H1 (cell line): ENCODE measurements around the gene C2orf42. TPM values are rescaled to one million over a fixed set of nuclear protein-coding genes. Genes with fewer than 3 reads are reported as not detected.

Source experiments
- CTCF ChIA-PET: fragments of 300-600 bp; sonication (Branson Sonifier 250); formaldehyde crosslinking; loops from one replicate; lab custom pipeline; 2021; ENCODE audit not compliant: partially characterized antibody; lab: Charles Lee
- POLR2A ChIA-PET: fragments of 300-600 bp; sonication (Branson Sonifier 250); formaldehyde crosslinking; loops from one replicate; lab custom pipeline; 2021; ENCODE audit warnings: inconsistent platforms; ENCODE audit not compliant: partially characterized antibody; lab: Charles Lee
- DNase-seq, 2 experiments: peaks; one replicate each; pipeline versions ENCODE4 v3.0.0 to v3.0.0-alpha.2; 2010 to 2022; ENCODE audit warnings: low spot score in 2 of 2, low read depth in 1 of 2, mixed read lengths in 1 of 2
- FAIRE-seq: peaks from 2 replicates; lab custom pipeline; 2011; peaks lifted over from hg19 to GRCh38; lab: Jason Lieb, UNC
- H2AFZ ChIP-seq: 2 replicates; pipeline ENCODE4 v1.8.1; 2012; ENCODE audit warnings: low read length, inconsistent platforms
- H2AK5ac ChIP-seq: 2 replicates; pipeline ENCODE4 v1.6.1; 2013; ENCODE audit warnings: low read depth, low read length
- H2BK120ac ChIP-seq: replicated peaks from 2 replicates; pipeline ENCODE3; 2013; ENCODE audit warnings: low read depth, low read length, inconsistent platforms
- H2BK12ac ChIP-seq: 2 replicates; pipeline ENCODE4 v1.6.1; 2013; ENCODE audit warnings: low read depth, low read length
- H2BK15ac ChIP-seq: 2 replicates; pipeline ENCODE4 v1.6.1; 2013; ENCODE audit warnings: low read length
- H2BK20ac ChIP-seq: 2 replicates; pipeline ENCODE4 v1.6.1; 2013; ENCODE audit warnings: low read length
- H2BK5ac ChIP-seq: 2 replicates; pipeline ENCODE4 v1.6.1; 2013; ENCODE audit warnings: low read depth, low read length
- H3K14ac ChIP-seq: 2 replicates; pipeline ENCODE4 v1.6.1; 2013; ENCODE audit warnings: inconsistent platforms; ENCODE audit not compliant: insufficient read length
- H3K18ac ChIP-seq: 2 replicates; pipeline ENCODE4 v1.6.1; 2013; ENCODE audit warnings: low read length; ENCODE audit errors: extremely low read depth
- H3K23ac ChIP-seq: 2 replicates; pipeline ENCODE4 v1.6.1; 2013; ENCODE audit warnings: inconsistent platforms; ENCODE audit not compliant: insufficient read length
- H3K23me2 ChIP-seq: 2 replicates; pipeline ENCODE4 v1.6.1; 2013; ENCODE audit warnings: low read depth, low read length
- H3K27ac ChIP-seq: 2 replicates; pipeline ENCODE4 v1.6.1; 2011; ENCODE audit warnings: low read depth, low read length, inconsistent platforms
- H3K27me3 ChIP-seq, 4 experiments: replicated peaks in 1 of 4; 1 replicate in 1 of 4; 2 replicates in 3 of 4; pipeline versions ENCODE4 v1.6.1 to v1.8.1; 2011 to 2013; ENCODE audit warnings: low read length in 3 of 4, mild to moderate bottlenecking in 3 of 4, inconsistent platforms in 2 of 4, mixed read lengths in 2 of 4, moderate library complexity in 1 of 4; ENCODE audit not compliant: control insufficient read depth in 3 of 4, insufficient read depth in 3 of 4; ENCODE audit errors: extremely low read depth in 1 of 4
- H3K36me3 ChIP-seq, 4 experiments: 2 replicates each; pipeline versions ENCODE4 v1.6.1 to v1.8.1; 2011 to 2013; ENCODE audit warnings: mild to moderate bottlenecking in 4 of 4, low read length in 3 of 4, moderate library complexity in 2 of 4, control low read depth in 1 of 4, inconsistent platforms in 1 of 4; ENCODE audit not compliant: insufficient read depth in 4 of 4, control insufficient read depth in 2 of 4
- H3K4ac ChIP-seq: replicated peaks from 2 replicates; pipeline ENCODE3; 2013; ENCODE audit warnings: low read length, low read depth, mixed read lengths, inconsistent platforms; ENCODE audit not compliant: insufficient read length
- H3K4me1 ChIP-seq, 4 experiments: replicated peaks in 1 of 4; 1 replicate in 1 of 4; 2 replicates in 3 of 4; pipeline versions ENCODE4 v1.6.1 to v1.8.1; 2011 to 2013; ENCODE audit warnings: low read length in 3 of 4, inconsistent platforms in 2 of 4, mixed read lengths in 1 of 4; ENCODE audit not compliant: insufficient read depth in 4 of 4, control insufficient read depth in 3 of 4
- H3K4me2 ChIP-seq, 2 experiments: 2 replicates each; pipeline versions ENCODE4 v1.6.1 to v1.8.1; 2011 to 2013; ENCODE audit warnings: low read depth in 2 of 2, low read length in 2 of 2, control low read depth in 1 of 2, inconsistent platforms in 1 of 2, mild to moderate bottlenecking in 1 of 2; ENCODE audit not compliant: insufficient read depth in 1 of 2
- H3K4me3 ChIP-seq, 4 experiments: fragments of 200-600, 300-600 bp in 1 of 4; sonication (generic), shearing (Covaris generic), sonication (Bioruptor Twin) in 1 of 4; 2 replicates each; pipeline versions ENCODE4 v1.5.1 to v1.8.1; 2011 to 2016; ENCODE audit warnings: low read length in 4 of 4, low read depth in 3 of 4, control low read depth in 2 of 4, inconsistent platforms in 2 of 4, mild to moderate bottlenecking in 2 of 4, mixed read lengths in 1 of 4, moderate library complexity in 1 of 4; ENCODE audit not compliant: insufficient read depth in 2 of 4; ENCODE audit errors: extremely low read depth in 1 of 4
- H3K56ac ChIP-seq: replicated peaks from 2 replicates; pipeline ENCODE3; 2013; ENCODE audit warnings: low read depth, mild to moderate bottlenecking, mixed read lengths, low read length, inconsistent platforms; ENCODE audit not compliant: insufficient read length
- H3K79me1 ChIP-seq: 2 replicates; pipeline ENCODE4 v1.6.1; 2013; ENCODE audit warnings: low read depth, low read length, control low read depth
- H3K79me2 ChIP-seq, 2 experiments: 2 replicates each; pipeline versions ENCODE4 v1.6.1 to v1.8.1; 2012 to 2013; ENCODE audit warnings: low read length in 2 of 2, mild to moderate bottlenecking in 2 of 2, inconsistent platforms in 1 of 2; ENCODE audit not compliant: insufficient read depth in 2 of 2, control insufficient read depth in 1 of 2
- H3K9ac ChIP-seq, 4 experiments: replicated peaks in 1 of 4; 1 replicate in 1 of 4; 2 replicates in 3 of 4; pipeline versions ENCODE4 v1.6.1 to v1.8.1; 2011 to 2013; ENCODE audit warnings: low read depth in 3 of 4, low read length in 3 of 4, control low read depth in 2 of 4, mild to moderate bottlenecking in 2 of 4, moderate library complexity in 2 of 4, inconsistent platforms in 1 of 4; ENCODE audit errors: extremely low read depth in 1 of 4
- H3K9me3 ChIP-seq, 2 experiments: 2 replicates each; pipeline versions ENCODE4 v1.6.1 to v1.8.1; 2012 to 2013; ENCODE audit warnings: mild to moderate bottlenecking in 2 of 2, moderate library complexity in 2 of 2, control low read depth in 1 of 2, inconsistent platforms in 1 of 2, low read depth in 1 of 2, low read length in 1 of 2, mixed read lengths in 1 of 2; ENCODE audit not compliant: insufficient read depth in 2 of 2
- H4K20me1 ChIP-seq, 2 experiments: replicated peaks in 1 of 2; 2 replicates each; pipeline versions ENCODE3 to v1.8.1; 2011 to 2013; ENCODE audit warnings: inconsistent platforms in 2 of 2, low read length in 2 of 2, mild to moderate bottlenecking in 1 of 2; ENCODE audit not compliant: insufficient read depth in 2 of 2, control insufficient read depth in 1 of 2
- H4K5ac ChIP-seq: 2 replicates; pipeline ENCODE4 v1.6.1; 2013; ENCODE audit warnings: low read length, low read depth, mixed read lengths, inconsistent platforms; ENCODE audit not compliant: insufficient read length
- H4K8ac ChIP-seq: 2 replicates; pipeline ENCODE4 v1.8.0; 2013; ENCODE audit warnings: mild to moderate bottlenecking, moderate library complexity, low read length, inconsistent platforms; ENCODE audit not compliant: insufficient read depth; ENCODE audit errors: extremely low read depth
- H4K91ac ChIP-seq: replicated peaks from 2 replicates; pipeline ENCODE3; 2013; ENCODE audit warnings: low read length, mixed read lengths, inconsistent platforms; ENCODE audit not compliant: insufficient read length
- TAF1 ChIP-seq: IDR thresholded peaks from 2 replicates; pipeline ENCODE4 v1.6.1; 2011; ENCODE audit warnings: mild to moderate bottlenecking, low read depth, low read length
- WGBS, 2 experiments: shearing (Covaris generic) in 1 of 2; methylation state at CpG; one replicate each; pipeline versions ENCODE4 v1.1.6 to v1.1.7; 2013 to 2015; ENCODE audit warnings: low lambda C conversion rate in 2 of 2, mixed read lengths in 2 of 2, inconsistent platforms in 1 of 2, low coverage in 1 of 2, missing lambda C conversion rate in 1 of 2; ENCODE audit not compliant: insufficient replicate concordance in 2 of 2, insufficient coverage in 1 of 2, insufficient read length in 1 of 2; ENCODE audit errors: extremely low coverage in 1 of 2, missing lambda C conversion rate in 1 of 2; 5-methylcytosine and 5-hydroxymethylcytosine counted together
- polyA plus RNA-seq, 7 experiments: library from polyadenylated mRNA; depleted of rRNA in 3 of 7; stranded (reverse) in 5 of 7; unstranded in 2 of 7; fragments of >200 nt in 5 of 7; fragments of 200-250 nt in 2 of 7; gene quantifications; 1 replicate in 5 of 7; 2 replicates in 1 of 7; 4 replicates in 1 of 7; pipeline versions ENCODE4 v1.2.1 to v1.2.3, GENCODE V29; 2011 to 2013; ENCODE audit warnings: missing spikeins in 2 of 7, mixed read lengths in 2 of 7
- total RNA-seq: library from RNA; stranded (reverse); fragmentation: NEBNext Ultra II Directional; extraction: Animal tissue kit (Norgen Biotek cat#: 25700); gene quantifications from 2 replicates; pipeline ENCODE4 v1.2.1, GENCODE V29; 2021

C2orf42 gene
- total and polyA plus RNA-seq, 2 of the 8 experiments (the other 6 are each of a cell fraction or from before 2014, with no cell fraction given): 3.9 to 10.7 TPM

DNA sequence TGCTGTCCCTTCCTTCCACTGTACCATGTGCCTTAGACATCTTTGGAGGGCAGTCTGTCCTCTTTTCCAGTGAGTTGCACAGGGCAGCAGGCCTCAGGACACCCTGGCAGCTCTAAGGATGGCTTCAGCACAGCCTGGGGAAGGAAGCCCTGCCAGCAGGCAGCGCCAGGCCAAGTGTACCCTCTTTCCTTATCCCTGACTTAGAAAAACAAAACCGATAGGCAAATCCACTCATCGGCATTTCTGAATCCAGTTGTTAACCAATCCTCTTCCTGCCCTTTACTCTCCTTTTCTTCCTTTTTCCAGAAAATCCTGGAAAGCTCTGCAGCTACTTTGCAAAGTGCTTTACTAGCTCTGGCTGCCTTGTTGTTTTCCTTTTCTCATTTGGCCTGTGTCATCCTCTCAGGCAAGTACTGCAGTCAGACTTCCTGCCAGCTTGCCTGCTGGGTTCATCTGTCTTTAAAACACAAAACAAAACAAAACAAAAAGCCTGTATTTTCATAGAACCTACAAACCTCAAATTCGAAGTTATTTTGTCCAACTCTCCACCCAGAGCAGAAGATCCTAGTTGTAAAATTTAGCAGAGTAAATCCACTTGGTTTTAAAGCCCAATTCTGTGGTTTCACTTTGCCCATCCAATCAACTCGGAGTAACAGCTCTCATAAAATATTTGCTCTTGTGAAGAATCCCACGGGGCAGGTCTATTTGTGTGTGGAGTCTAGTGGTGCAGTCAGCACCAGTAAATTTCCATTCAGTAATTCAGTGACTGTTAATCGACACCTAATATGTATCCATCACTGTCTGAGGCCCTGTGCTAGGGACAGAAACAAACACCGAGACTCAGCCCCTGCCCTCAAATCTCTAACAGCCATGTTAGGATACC lies 58.3 kb downstream of the C2orf42 start:
- no peak overlapping the region; the same call in 1 of the 2 replicates for H2BK12ac ChIP-seq
- H2BK20ac ChIP-seq: no peak overlapping the region
- H4K20me1 ChIP-seq: no peaks in the 10 kb centered on the region
- H3K36me3 ChIP-seq: no peaks in the 10 kb centered on the region
- H3K9ac ChIP-seq: no peak overlapping the region; a peak in 1 of 7 replicates
- H2AFZ ChIP-seq: peak overlapping the region; percentile 54
- H3K23me2 ChIP-seq: no peaks in the 10 kb centered on the region
- no peak overlapping the region for H2BK5ac ChIP-seq
- H3K4me3 ChIP-seq: no peak overlapping the region
- no peak overlapping the region for H3K4ac ChIP-seq
- WGBS, 2 experiments: 74% methylated on average over 8 of the region's 8 CpGs; no CpG with 5 or more reads in 1 of the 2 experiments
- no peak overlapping the region for H4K91ac ChIP-seq
- H3K56ac ChIP-seq: no peak overlapping the region
- no peak overlapping the region for H2AK5ac ChIP-seq
- peak overlapping the region; percentile 15; the same call in 1 of the 2 replicates for H3K27ac ChIP-seq
- no peaks in the 10 kb centered on the region for H3K27me3 ChIP-seq
- no peak overlapping the region for H4K8ac ChIP-seq
- no peaks in the 10 kb centered on the region for H3K9me3 ChIP-seq
- POLR2A ChIA-PET: interaction anchor here (1.2 to 51.3 kb wide), 7 partner anchors 10 to 218 kb away, joined by 3 to 1553 read pairs (median 9); partner anchors contain the start of genes C2orf42 and PCBP1
- no peak overlapping the region for H2BK15ac ChIP-seq
- H3K18ac ChIP-seq: no peak overlapping the region
- H2BK120ac ChIP-seq: no peak overlapping the region
- H4K5ac ChIP-seq: no peak overlapping the region
- DNase-seq (no peak), FAIRE-seq (no peak)
- H3K79me1 ChIP-seq: no peaks in the 10 kb centered on the region
- H3K79me2 ChIP-seq: no peaks in the 10 kb centered on the region
- no peak overlapping the region for H3K23ac ChIP-seq
- no peak overlapping the region for H3K4me2 ChIP-seq
- CTCF ChIA-PET: interaction anchor here (0.6 to 1.1 kb wide), 2 partner anchors 38 to 62 kb away, joined by 3 read pairs; no protein-coding TSS in a partner anchor
- peaks cover 2 to 12% (median 9%) of the 10 kb centered on the region in 4 experiments; a peak in 5 of 7 replicates for H3K4me1 ChIP-seq
- H3K14ac ChIP-seq: no peak overlapping the region
- 0 out of 2 replicates have a peak, but pooled peaks have one; percentile 30 for TF ChIP-seq TAF1
